Astrocyte (in vitro differentiated cells and primary cell): ENCODE data around the gene ATRNL1.

Source experiments
- EZH2 ChIP-seq: IDR thresholded peaks from 2 replicates; pipeline ENCODE4 v1.6.1; 2012; ENCODE audit warnings: mild to moderate bottlenecking, low read length, inconsistent platforms; ENCODE audit not compliant: insufficient read depth
- TF ChIP-seq, protein P1 (sequence below): IDR thresholded peaks from 2 replicates; pipeline ENCODE4 v1.5.1; 2011; ENCODE audit warnings: low read depth, mild to moderate bottlenecking, inconsistent platforms, low read length, moderate library complexity; ENCODE audit not compliant: insufficient read depth

DNA sequence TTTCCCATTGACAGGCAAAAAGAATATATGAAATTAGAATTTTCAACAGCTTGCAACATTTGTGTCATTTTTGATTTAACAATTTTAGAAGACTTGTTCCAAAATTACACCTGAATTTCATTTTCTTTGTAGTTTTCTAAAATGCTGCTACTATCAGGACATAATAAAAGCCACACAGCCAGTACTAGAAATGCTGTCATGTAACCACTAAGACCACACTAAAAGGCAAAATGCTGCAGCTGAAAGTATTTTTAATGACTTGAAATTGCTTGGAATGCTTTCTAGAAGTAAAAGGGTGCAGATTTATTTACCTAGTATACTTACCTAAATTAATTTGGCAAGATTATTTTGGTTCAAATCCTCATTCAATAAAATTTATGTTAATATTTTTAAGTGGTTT, 709.7 kb downstream of the ATRNL1 start:
- TF ChIP-seq, protein P1, sequence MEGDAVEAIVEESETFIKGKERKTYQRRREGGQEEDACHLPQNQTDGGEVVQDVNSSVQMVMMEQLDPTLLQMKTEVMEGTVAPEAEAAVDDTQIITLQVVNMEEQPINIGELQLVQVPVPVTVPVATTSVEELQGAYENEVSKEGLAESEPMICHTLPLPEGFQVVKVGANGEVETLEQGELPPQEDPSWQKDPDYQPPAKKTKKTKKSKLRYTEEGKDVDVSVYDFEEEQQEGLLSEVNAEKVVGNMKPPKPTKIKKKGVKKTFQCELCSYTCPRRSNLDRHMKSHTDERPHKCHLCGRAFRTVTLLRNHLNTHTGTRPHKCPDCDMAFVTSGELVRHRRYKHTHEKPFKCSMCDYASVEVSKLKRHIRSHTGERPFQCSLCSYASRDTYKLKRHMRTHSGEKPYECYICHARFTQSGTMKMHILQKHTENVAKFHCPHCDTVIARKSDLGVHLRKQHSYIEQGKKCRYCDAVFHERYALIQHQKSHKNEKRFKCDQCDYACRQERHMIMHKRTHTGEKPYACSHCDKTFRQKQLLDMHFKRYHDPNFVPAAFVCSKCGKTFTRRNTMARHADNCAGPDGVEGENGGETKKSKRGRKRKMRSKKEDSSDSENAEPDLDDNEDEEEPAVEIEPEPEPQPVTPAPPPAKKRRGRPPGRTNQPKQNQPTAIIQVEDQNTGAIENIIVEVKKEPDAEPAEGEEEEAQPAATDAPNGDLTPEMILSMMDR = no peak
- TF ChIP-seq EZH2 = no peak
